GDM1 (cell line): ENCODE data around the gene SUSD4.

Experiments used
- DNase-seq: peaks from one replicate; lab custom pipeline; 2025; lab: John Stamatoyannopoulos, UW

Gene SUSD4

GRCh38 chr1:223211323-223211985 is 152.5 kb downstream of the SUSD4 start:
- no peak for DNase-seq

GRCh38 chr1:223210788-223211120 is 153.2 kb downstream of the SUSD4 start:
- no peak for DNase-seq

- no peak for DNase-seq
Measured at GRCh38 chr1:223209992-223210787, 153.8 kb downstream of the SUSD4 start.

- no peak for DNase-seq
Measured at GRCh38 chr1:223209293-223209898, 154.6 kb downstream of the SUSD4 start.

GRCh38 chr1:223208164-223209076 is 155.6 kb downstream of the SUSD4 start:
- DNase-seq, result no peak

- DNase-seq, result no peak
Measured at GRCh38 chr1:223207293-223208066, 156.5 kb downstream of the SUSD4 start.

- DNase-seq, result no peak
Measured at GRCh38 chr1:223204424-223204823, 159.6 kb downstream of the SUSD4 start.

- no peak for DNase-seq
Measured at GRCh38 chr1:223203694-223204093, 160.3 kb downstream of the SUSD4 start.

GRCh38 chr1:223203034-223203408 is 161.0 kb downstream of the SUSD4 start:
- DNase-seq, result no peak

- no peak for DNase-seq
Measured at GRCh38 chr1:223202376-223203033, 161.5 kb downstream of the SUSD4 start.

- no peak for DNase-seq
Measured at GRCh38 chr1:223201967-223202366, 162.0 kb downstream of the SUSD4 start.

- no peak for DNase-seq
Measured at GRCh38 chr1:223200903-223201302, 163.1 kb downstream of the SUSD4 start.

GRCh38 chr1:223199094-223199647 is 164.8 kb downstream of the SUSD4 start:
- no peak for DNase-seq

GRCh38 chr1:223198628-223198965 is 165.4 kb downstream of the SUSD4 start:
- no peak for DNase-seq

GRCh38 chr1:223197923-223198627 is 165.9 kb downstream of the SUSD4 start:
- no peak for DNase-seq

GRCh38 chr1:223189903-223190724 is 173.9 kb downstream of the SUSD4 start:
- no peak for DNase-seq

GRCh38 chr1:223189525-223189902 is 174.5 kb downstream of the SUSD4 start:
- DNase-seq, result no peak

- no peak for DNase-seq
Measured at GRCh38 chr1:223188618-223189356, 175.2 kb downstream of the SUSD4 start.

GRCh38 chr1:223186800-223187199 is 177.2 kb downstream of the SUSD4 start:
- DNase-seq, result no peak
